SK-N-MC (cell line): Measurements from ENCODE around the gene HK1.

Experiments used
- DNase-seq: peaks from one replicate; pipeline ENCODE4 v3.0.0-alpha.2; 2011; ENCODE audit warnings: low read depth, low spot score
- H3K27ac ChIP-seq: fragments of 200-600 bp; sonication (generic); 2 replicates; pipeline ENCODE4 v1.5.1; 2016; ENCODE audit warnings: mixed run types
- H3K36me3 ChIP-seq: fragments of 200-600 bp; sonication (generic); 2 replicates; pipeline ENCODE4 v1.6.1; 2017; ENCODE audit warnings: antibody characterized with exemption, low read length, mixed read lengths; ENCODE audit not compliant: insufficient read depth
- H3K4me3 ChIP-seq: fragments of 200-600 bp; sonication (generic); 2 replicates; pipeline ENCODE4 v1.5.1; 2016
- H3K9ac ChIP-seq: fragments of 200-600 bp; sonication (generic); 2 replicates; pipeline ENCODE4 v1.8.0; 2017; ENCODE audit warnings: mixed run types, mixed read lengths; ENCODE audit not compliant: insufficient read length
- H3K9me3 ChIP-seq: fragments of 200-600 bp; sonication (generic); 2 replicates; pipeline ENCODE4 v1.6.1; 2017; ENCODE audit warnings: low read depth, mild to moderate bottlenecking, antibody characterized with exemption, low read length, moderate library complexity, mixed read lengths
- EZH2 ChIP-seq: fragments of 200-600 bp; sonication (generic); IDR thresholded peaks from one replicate; pipeline ENCODE4 v1.6.1; 2017; ENCODE audit warnings: antibody characterized with exemption
- FOXP2 ChIP-seq: optimal IDR thresholded peaks from 2 replicates; pipeline ENCODE3; 2011; ENCODE audit warnings: mild to moderate bottlenecking, moderate library complexity; ENCODE audit not compliant: insufficient read depth; ENCODE audit errors: extremely low read length, control extremely low read depth
- POLR2AphosphoS5 ChIP-seq: IDR thresholded peaks from 2 replicates; pipeline ENCODE4 v1.6.1; 2012; ENCODE audit warnings: mild to moderate bottlenecking, low read depth, low read length, borderline replicate concordance

The HK1 gene

DNA sequence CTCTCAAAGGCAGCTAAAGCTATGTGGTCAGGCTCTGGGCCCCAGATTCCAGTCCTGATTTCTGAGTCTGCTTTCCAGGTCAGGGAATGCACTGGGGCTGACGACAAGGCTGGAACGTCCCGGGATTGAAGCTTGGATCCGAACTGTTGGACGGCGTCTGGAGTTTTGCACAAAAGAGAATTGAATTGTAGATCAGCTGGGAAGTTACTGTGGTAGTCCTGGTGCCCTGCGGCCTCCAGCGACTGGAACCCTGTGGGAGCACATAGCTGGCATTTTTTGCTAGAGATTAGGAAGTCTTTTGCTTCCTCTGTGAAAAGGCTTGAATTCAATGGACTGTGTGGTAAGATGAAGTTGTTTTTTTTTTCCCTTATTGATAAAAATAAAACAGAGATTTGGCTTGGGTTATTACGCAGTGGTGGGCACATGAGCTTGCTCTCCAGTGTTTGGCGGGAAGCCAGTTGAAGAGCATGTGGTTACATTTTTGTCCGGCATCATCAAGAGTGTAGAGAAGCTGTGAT lies at the start of gene HK1:
Gene HK1 (plus strand): TSS at position 51 of the 518 bp plus-strand sequence.
- no peak within 1 kb of the TSS for H3K27ac ChIP-seq
- H3K36me3 ChIP-seq = no peaks in the 10 kb centered on the region
- TF ChIP-seq POLR2AphosphoS5 (no peak), EZH2 (no peak), FOXP2 (no peak)
- H3K9ac ChIP-seq = no peak within 1 kb of the TSS
- no peaks in the 10 kb centered on the region for H3K9me3 ChIP-seq
- H3K4me3 ChIP-seq = no peak within 1 kb of the TSS
- DNase-seq = no peak

- Histone ChIP-seq H3K36me3 (no peaks in the 10 kb centered on the region), H3K9ac (no peak overlapping the region), H3K4me3 (no peak overlapping the region), H3K9me3 (no peaks in the 10 kb centered on the region), H3K27ac (no peak overlapping the region)
- no peak for TF ChIP-seq POLR2AphosphoS5
- TF ChIP-seq FOXP2 = no peak
- TF ChIP-seq EZH2 = no peak
- no peak for DNase-seq
Measured at GRCh38 chr10:69229616-69229916, 48.7 kb upstream of the HK1 start.

- no peak for TF ChIP-seq EZH2
- no peak for TF ChIP-seq FOXP2
- TF ChIP-seq POLR2AphosphoS5 = no peak
- no peak overlapping the region for H3K9ac ChIP-seq
- H3K27ac ChIP-seq = no peak overlapping the region
- DNase-seq = no peak
- no peaks in the 10 kb centered on the region for H3K9me3 ChIP-seq
- H3K36me3 ChIP-seq = no peaks in the 10 kb centered on the region
- H3K4me3 ChIP-seq = no peak overlapping the region
Measured at GRCh38 chr10:69230128-69230527, 48.2 kb upstream of the HK1 start.

DNA sequence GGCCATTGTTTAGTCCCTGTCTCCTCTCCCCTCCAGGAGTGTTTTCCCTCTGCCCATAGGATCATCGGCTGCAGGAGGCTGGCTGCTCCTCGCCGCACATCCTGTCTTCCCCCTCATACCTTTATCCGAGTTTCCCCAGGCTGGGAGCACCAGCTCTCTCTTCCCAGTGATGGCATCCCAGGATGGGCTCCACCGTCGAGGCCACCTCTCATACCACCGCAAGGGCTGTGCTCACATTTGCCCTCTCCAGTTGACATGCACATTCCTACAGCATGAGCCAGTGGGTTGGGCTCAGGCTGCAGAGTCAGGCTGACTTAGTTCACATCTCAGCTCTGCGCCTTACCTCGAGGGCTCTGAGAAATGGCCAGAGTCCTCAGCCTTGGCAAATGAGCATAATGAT lies 46.0 kb upstream of the HK1 start:
- H3K4me3 ChIP-seq = no peak overlapping the region

DNA sequence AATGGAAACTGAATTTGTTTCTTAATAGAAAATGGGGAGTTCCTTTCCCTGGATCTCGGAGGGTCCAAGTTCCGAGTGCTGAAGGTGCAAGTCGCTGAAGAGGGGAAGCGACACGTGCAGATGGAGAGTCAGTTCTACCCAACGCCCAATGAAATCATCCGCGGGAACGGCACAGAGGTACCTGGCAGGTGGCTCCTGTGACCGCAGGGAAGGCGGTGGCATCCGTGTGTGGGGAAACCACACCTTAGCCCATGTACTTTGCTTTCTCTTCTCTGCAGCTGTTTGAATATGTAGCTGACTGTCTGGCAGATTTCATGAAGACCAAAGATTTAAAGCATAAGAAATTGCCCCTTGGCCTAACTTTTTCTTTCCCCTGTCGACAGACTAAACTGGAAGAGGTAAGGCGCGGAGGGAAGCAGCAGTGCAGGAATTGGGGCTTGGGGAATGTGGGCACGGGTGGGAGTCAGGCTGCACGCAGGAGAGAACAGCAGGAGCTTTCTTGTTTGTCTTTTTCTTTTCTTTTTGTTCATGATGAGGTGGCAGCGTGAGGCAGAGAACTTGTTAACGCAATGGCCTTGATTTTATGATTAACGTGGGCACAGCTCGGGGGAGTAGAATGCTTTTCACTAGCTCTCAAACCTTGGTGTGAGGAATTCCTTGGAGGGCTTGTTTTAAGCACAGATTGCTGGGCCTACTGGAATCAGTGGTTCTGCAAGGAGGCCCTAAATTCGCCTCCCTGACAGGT lies 45.4 kb upstream of the HK1 start:
- TF ChIP-seq EZH2 (no peak), POLR2AphosphoS5 (no peak), FOXP2 (no peak)
- Histone ChIP-seq H3K9ac (no peak overlapping the region), H3K36me3 (no peaks in the 10 kb centered on the region), H3K9me3 (no peaks in the 10 kb centered on the region), H3K4me3 (no peak overlapping the region), H3K27ac (no peak overlapping the region)
- no peak for DNase-seq

More for the DNA sequence above, 46.0 kb upstream of the HK1 start:
- H3K27ac ChIP-seq = no peak overlapping the region
- H3K9ac ChIP-seq = no peak overlapping the region
- DNase-seq = no peak
- no peaks in the 10 kb centered on the region for H3K36me3 ChIP-seq
- H3K9me3 ChIP-seq = no peaks in the 10 kb centered on the region
- TF ChIP-seq EZH2 = no peak
- TF ChIP-seq FOXP2 = no peak
- no peak for TF ChIP-seq POLR2AphosphoS5

DNA sequence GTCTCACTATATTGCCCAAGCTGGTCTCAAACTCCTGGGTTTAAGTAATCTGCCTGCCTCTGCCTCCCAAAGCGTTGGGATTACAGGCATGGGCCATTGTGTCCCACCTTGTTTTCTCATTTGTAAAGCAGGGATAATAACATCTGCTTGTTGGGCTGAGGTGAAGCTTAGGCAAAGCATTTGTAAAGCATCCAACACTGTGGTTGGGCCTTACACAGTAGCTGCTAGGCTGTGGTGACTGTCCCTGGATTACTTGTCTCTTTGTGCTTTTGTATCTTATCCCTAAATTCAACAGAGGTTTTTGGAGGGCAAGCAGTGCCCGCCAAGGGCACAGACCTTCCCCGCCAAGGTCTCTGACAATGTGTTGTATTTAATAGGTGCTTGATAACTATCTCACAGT lies 43.8 kb upstream of the HK1 start:
- DNase-seq = no peak
- Histone ChIP-seq H3K9ac (no peak overlapping the region), H3K9me3 (no peaks in the 10 kb centered on the region), H3K4me3 (no peak overlapping the region), H3K36me3 (no peaks in the 10 kb centered on the region), H3K27ac (no peak overlapping the region)
- TF ChIP-seq POLR2AphosphoS5 (no peak), EZH2 (no peak), FOXP2 (no peak)

- no peak for TF ChIP-seq POLR2AphosphoS5
- Histone ChIP-seq H3K4me3 (no peak overlapping the region), H3K36me3 (no peaks in the 10 kb centered on the region), H3K9ac (no peak overlapping the region), H3K27ac (no peak overlapping the region), H3K9me3 (no peaks in the 10 kb centered on the region)
- DNase-seq = no peak
Measured at GRCh38 chr10:69237528-69238159, 40.7 kb upstream of the HK1 start.

DNA sequence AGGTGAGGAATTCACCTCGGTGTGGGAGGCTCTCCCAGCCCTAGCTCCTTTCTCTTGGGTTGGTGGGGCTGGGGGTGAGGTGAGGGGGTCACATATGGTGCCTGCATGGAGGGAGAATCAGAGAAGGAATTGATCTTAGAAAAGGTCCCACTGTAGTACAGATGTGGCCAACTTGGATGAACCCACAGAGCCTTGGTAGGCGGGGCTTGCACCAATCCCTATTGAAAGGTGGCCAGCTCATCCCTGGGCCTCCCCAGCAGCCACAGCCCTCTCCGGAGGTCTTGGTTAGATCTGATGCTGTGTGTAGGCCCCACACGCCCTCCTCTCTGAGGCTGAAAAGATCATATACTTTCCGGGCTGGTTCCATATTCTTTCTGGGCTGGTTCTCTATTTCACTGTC lies 39.2 kb upstream of the HK1 start:
- Histone ChIP-seq H3K9me3 (no peaks in the 10 kb centered on the region), H3K4me3 (no peak overlapping the region), H3K36me3 (no peaks in the 10 kb centered on the region), H3K27ac (no peak overlapping the region), H3K9ac (no peak overlapping the region)
- no peak for TF ChIP-seq FOXP2
- no peak for TF ChIP-seq POLR2AphosphoS5
- TF ChIP-seq EZH2 = no peak
- no peak for DNase-seq

DNA sequence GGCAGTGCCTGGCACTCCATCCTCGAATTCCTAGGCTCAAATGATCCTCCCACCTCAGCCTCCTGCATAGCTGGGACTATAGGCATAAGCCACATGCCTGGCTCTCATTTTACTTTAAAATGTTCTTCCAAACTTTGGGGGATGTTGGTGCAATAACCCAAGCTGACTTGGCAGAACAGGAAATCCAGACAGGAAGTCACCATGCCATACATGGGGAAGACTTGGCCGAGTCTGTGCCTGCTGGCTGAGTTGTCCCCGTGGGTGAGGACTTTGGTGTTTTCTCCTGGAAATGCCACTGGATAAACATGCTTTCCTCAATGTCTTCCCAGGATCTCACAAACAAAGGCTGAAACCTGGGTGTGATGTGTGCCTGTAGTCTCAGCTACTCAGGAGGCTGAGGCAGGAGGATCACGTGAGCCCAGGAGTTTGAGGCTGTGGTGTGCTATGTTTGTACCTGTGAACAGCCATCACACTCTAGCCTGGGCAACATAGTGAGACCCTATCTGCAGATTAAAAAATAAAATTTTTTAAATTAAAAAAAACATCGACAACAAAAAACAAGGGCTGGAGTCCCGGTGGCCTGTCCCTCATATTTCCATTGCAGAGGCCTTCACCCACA lies 38.4 kb upstream of the HK1 start:
- Histone ChIP-seq H3K4me3 (no peak overlapping the region), H3K36me3 (no peaks in the 10 kb centered on the region), H3K9ac (no peak overlapping the region), H3K9me3 (no peaks in the 10 kb centered on the region), H3K27ac (no peak overlapping the region)
- no peak for DNase-seq
- TF ChIP-seq FOXP2 (no peak), EZH2 (no peak), POLR2AphosphoS5 (no peak)
